Ovary (tissue), 9 donors: ENCODE results near the gene INSL6. TPM values are rescaled to one million over a fixed set of nuclear protein-coding genes. Genes with fewer than 3 reads are reported as not detected.
"Not testable (repeated sequence)": the region's sequence is repeated elsewhere in the genome, so short reads cannot be mapped to it uniquely, and the experiment has no call there.

Experiments
- DNase-seq, 5 donors: peaks; one replicate each; pipeline ENCODE4 v3.0.0-alpha.2; 2019 to 2020
- H3K27ac ChIP-seq, 2 donors: fragments of 200-600 bp; one replicate each; pipeline versions ENCODE4 v1.5.1 to v1.8.0; 2019 to 2022
- H3K27me3 ChIP-seq: fragments of 200-600 bp; one replicate; pipeline ENCODE4 v1.8.0; 2022
- H3K36me3 ChIP-seq: fragments of 200-600 bp; sonication (generic); one replicate; pipeline ENCODE4 v1.5.1; 2019
- H3K4me1 ChIP-seq: one replicate; pipeline ENCODE4 v1.8.1; 2013; ENCODE audit warnings: mild to moderate bottlenecking, moderate library complexity; ENCODE audit not compliant: insufficient read depth
- H3K4me3 ChIP-seq: fragments of 200-600 bp; sonication (generic); one replicate; pipeline ENCODE4 v1.5.1; 2017
- H3K9me3 ChIP-seq, 2 donors: fragments of 200-600 bp in 1 of 2; sonication (generic) in 1 of 2; one replicate each; pipeline versions ENCODE4 v1.5.1 to v1.8.1; 2013 to 2019; ENCODE audit warnings: mild to moderate bottlenecking in 1 of 2, moderate library complexity in 1 of 2
- CTCF ChIP-seq, 3 donors: fragments of 450-650 bp in 2 of 3; fragments of 200-600 bp in 1 of 3; IDR thresholded peaks; one replicate each; pipeline versions ENCODE4 v1.5.1 to v1.8.0; 2016 to 2022; ENCODE audit warnings: antibody characterized with exemption in 3 of 3, mild to moderate bottlenecking in 1 of 3
- EP300 ChIP-seq: sonication (generic); formaldehyde crosslinking; IDR thresholded peaks from one replicate; pipeline ENCODE4 v1.6.1; 2017; ENCODE audit warnings: antibody characterized with exemption
- POLR2A ChIP-seq: fragments of 450-650 bp; IDR thresholded peaks from one replicate; pipeline ENCODE4 v1.6.1; 2017; ENCODE audit warnings: antibody characterized with exemption, mild to moderate bottlenecking, moderate library complexity
- WGBS, 3 donors: extraction: QIAGEN DNeasy Blood & Tissue Kit in 1 of 3; methylation state at CpG; one replicate each; pipeline versions ENCODE4 v1.1.5 to v1.1.7; 2013 to 2017; 5-methylcytosine and 5-hydroxymethylcytosine counted together
- intact Hi-C, 4 donors: fragments of 100-400 bp; cut with DNase I; formaldehyde crosslinking; loops; one replicate each; pipeline versions ENCODE4 v1.11.0 to v1.15.1; 2022 to 2023
- polyA plus RNA-seq, 2 donors: library from polyadenylated mRNA; stranded (reverse); fragments of 200-250 nt in 1 of 2; fragments of 350-450 nt in 1 of 2; fragmentation: Illumina TruSeq in 1 of 2; extraction: RNeasy Lipid Tissue Mini Kit (QIAGEN cat#74804) in 1 of 2; gene quantifications; one replicate each; pipeline ENCODE4 v1.2.3, GENCODE V29; 2013 to 2014
- total RNA-seq, 7 donors: library from RNA; depleted of rRNA in 2 of 7; stranded (reverse); fragments of >200 nt in 2 of 7; fragmentation: NEBNext Ultra II Directional in 3 of 7; extraction: Animal tissue kit (Norgen Biotek cat#: 25700) in 3 of 7; gene quantifications; one replicate each; pipeline versions ENCODE4 v1.1.0 to v1.2.4, GENCODE V29; 2016 to 2023
- donor health status: DM: no; HTN: no; CAD: no; lungs with moderate emphysema.
- donor health status: DM: no; HTN: no; CAD: no.
- donor health status: Bipolar disorder and iron deficiency.
- donor health status: DM: yes; HTN: yes; CAD: no.
- donor health status: DM: no; HTN: no; CAD: no.
- donor health status: DM: yes; HTN: yes; CAD: no.

INSL6 gene
- total and polyA plus RNA-seq, 9 donors, result not detected

GRCh38 chr9:5186416-5187169 lies 1.2 kb upstream of the INSL6 start:
- TF ChIP-seq CTCF (IDR thresholded peaks at IDR 0.05) (no peak), EP300 (no peak), POLR2A (no peak)
- H3K27me3 ChIP-seq, result no peaks in the 10 kb centered on the region
- WGBS, 3 donors, result 31 to 38% (median 34%) methylated on average over 8 of the region's 8 CpGs
- no peaks in the 10 kb centered on the region for H3K4me1 ChIP-seq
- no peaks in the 10 kb centered on the region for H3K9me3 ChIP-seq
- intact Hi-C loops, result no loop called here
- no peak for DNase-seq
- H3K36me3 ChIP-seq, result no peaks in the 10 kb centered on the region
- no peak overlapping the region for H3K4me3 ChIP-seq
- no peak overlapping the region for H3K27ac ChIP-seq

DNA sequence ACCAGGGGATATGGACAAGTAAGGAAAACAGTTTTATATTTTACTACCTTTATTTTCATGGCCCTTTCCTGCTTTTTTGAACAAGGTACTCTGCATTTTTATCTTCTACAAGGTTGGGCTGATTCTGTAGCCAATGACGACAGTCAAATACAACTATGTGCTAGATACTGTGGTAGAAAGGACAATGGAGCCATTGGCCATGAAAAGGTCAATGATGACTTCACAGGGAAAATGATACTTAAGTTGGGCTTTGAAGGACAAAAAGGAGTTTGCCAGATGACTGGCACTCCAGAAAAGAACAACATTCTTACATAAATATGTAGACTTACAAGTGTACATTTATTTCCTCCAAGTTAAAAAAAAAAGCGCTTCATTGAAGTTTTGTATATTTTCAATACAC lies 663 bp downstream of the INSL6 start:
- intact Hi-C loops, result no loop called here
- Histone ChIP-seq H3K9me3 (no peaks in the 10 kb centered on the region), H3K36me3 (no peaks in the 10 kb centered on the region), H3K4me1 (no peaks in the 10 kb centered on the region), H3K4me3 (no peak overlapping the region), H3K27me3 (no peaks in the 10 kb centered on the region), H3K27ac (no peak overlapping the region)
- 92 to 96% (median 95%) methylated on average over 2 of the region's 2 CpGs for WGBS, 3 donors
- no peak for DNase-seq
- no peak for TF ChIP-seq EP300
- no peak for TF ChIP-seq POLR2A
- TF ChIP-seq CTCF (IDR thresholded peaks at IDR 0.05), result no peak

- H3K27ac ChIP-seq, H3K36me3 ChIP-seq, H3K4me1 ChIP-seq, H3K27me3 ChIP-seq, H3K4me3 ChIP-seq, H3K9me3 ChIP-seq, DNase-seq, intact Hi-C loops: not testable (repeated sequence)
- WGBS, 3 donors, result 87 to 94% (median 91%) methylated on average over 2 of the region's 2 CpGs
Measured at GRCh38 chr9:5180631-5181030, 4.8 kb downstream of the INSL6 start.

DNA sequence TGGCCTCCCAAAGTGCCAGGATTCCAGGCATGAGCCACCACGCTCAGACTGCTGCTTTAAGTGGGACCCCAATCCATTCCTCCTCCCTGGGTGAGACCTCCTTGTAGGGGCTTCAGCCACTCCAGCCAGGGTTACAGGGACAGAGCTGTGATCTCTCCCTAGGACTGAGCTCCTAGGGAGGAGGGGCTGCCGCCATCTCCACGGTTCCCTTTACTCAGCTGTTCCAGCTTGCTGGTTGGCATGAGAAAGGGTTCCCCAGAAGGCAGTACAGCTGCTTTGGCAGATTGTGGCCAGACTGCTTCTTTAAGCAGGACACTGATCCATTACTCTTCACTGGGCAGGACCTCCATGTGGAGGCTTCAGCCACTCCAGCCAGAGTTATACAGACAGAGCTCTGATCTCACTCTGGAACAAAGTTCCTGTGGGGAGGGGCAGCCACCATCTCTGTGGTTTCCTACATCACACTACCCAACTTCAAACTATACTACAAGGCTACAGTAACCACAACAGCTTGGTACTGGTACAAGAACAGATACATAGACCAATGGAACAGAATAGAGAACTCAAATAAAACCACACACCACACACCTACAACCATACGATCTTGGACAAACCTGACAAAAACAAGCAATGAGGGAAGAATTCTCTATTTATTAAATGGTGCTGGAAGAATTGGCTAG lies 7.2 kb downstream of the INSL6 start:
- intact Hi-C loops, result no loop called here
- TF ChIP-seq EP300, result no peak
- TF ChIP-seq POLR2A, result no peak
- WGBS, 3 donors, result 83 to 90% (median 86%) methylated on average over 4 of the region's 4 CpGs

DNA sequence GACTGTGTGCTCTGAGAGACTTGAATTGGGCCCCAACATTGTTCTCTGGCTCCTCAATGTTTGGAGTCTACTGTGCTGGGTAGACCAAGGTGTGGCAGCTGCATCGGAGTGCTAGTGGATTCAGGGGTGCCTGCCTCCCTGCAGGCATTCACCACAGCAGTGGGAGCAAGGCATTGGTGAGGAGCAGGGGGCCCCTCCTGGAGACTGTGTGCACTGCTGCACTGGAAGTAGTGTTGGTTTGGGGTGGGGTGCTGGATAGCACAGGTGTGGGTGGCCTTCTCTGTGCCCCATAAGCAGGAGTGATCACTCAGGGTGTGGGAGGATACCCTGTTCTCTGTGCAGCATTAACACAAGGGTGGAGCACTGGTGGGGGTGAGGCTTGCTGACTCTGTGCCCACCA lies 39.2 kb downstream of the INSL6 start:
- Histone ChIP-seq H3K4me1 (no peaks in the 10 kb centered on the region), H3K9me3 (no peaks in the 10 kb centered on the region), H3K27me3 (no peaks in the 10 kb centered on the region), H3K36me3 (no peaks in the 10 kb centered on the region), H3K4me3 (no peak overlapping the region), H3K27ac (no peak overlapping the region)
- no peak for TF ChIP-seq POLR2A
- no peak for TF ChIP-seq EP300
- TF ChIP-seq CTCF (IDR thresholded peaks at IDR 0.05), result no peak
- intact Hi-C loops, result no loop called here
- no peak for DNase-seq
- 83 to 100% (median 93%) methylated on average over 1 of the region's 1 CpG for WGBS, 3 donors

More for the DNA sequence above, 7.2 kb downstream of the INSL6 start:
- no peaks in the 10 kb centered on the region for H3K27me3 ChIP-seq
- H3K9me3 ChIP-seq, result no peaks in the 10 kb centered on the region
- H3K36me3 ChIP-seq, result no peaks in the 10 kb centered on the region
- H3K27ac ChIP-seq, result no peak overlapping the region
- no peak overlapping the region for H3K4me3 ChIP-seq
- no peaks in the 10 kb centered on the region for H3K4me1 ChIP-seq
- no peak for DNase-seq
